Activated naive CD8-positive, alpha-beta T cell treated with anti-CD3 and anti-CD28 coated beads, Interleukin-2, amount 10 ng/mL, durations not matched to agents 7 days and 5 days (primary cell): ENCODE data around the gene RIPOR3. TPM values are rescaled to one million over a fixed set of nuclear protein-coding genes. Genes with fewer than 3 reads are reported as not detected.
"Not testable (repeated sequence)": the region's sequence is repeated elsewhere in the genome, so short reads cannot be mapped to it uniquely, and the experiment has no call there.

Experiments
- ATAC-seq: fragments of 150-1000 bp; cut with Tn5 transposase; one replicate; pipeline ENCODE4 v1.10.0; 2021; ENCODE audit warnings: low read depth, moderate library complexity
- POLR2A ChIA-PET: fragments of 350-600 bp; sonication (Branson Sonifier 250); formaldehyde crosslinking; loops from one replicate; lab custom pipeline; 2021; ENCODE audit warnings: antibody characterized with exemption; lab: Charles Lee
- DNase-seq: peaks from one replicate; pipeline ENCODE4 v3.0.0; 2021
- H3K27ac Mint-ChIP-seq: one replicate; pipeline ENCODE4 v1.8.0; 2022; ENCODE audit warnings: mild to moderate bottlenecking, mixed read lengths
- H3K27me3 Mint-ChIP-seq: one replicate; pipeline ENCODE4 v1.8.0; 2022; ENCODE audit warnings: mild to moderate bottlenecking, moderate library complexity, mixed read lengths
- H3K36me3 Mint-ChIP-seq: one replicate; pipeline ENCODE4 v1.8.0; 2021; ENCODE audit warnings: mild to moderate bottlenecking, mixed read lengths
- H3K4me1 Mint-ChIP-seq: one replicate; pipeline ENCODE4 v1.8.0; 2021; ENCODE audit warnings: mixed read lengths
- H3K4me3 Mint-ChIP-seq: one replicate; pipeline ENCODE4 v1.8.0; 2022; ENCODE audit warnings: mild to moderate bottlenecking, moderate library complexity, mixed read lengths
- H3K9me3 Mint-ChIP-seq: one replicate; pipeline ENCODE4 v1.8.0; 2021; ENCODE audit warnings: mixed read lengths
- total RNA-seq, 2 experiments: library from RNA; stranded (reverse); gene quantifications; one replicate each; pipeline ENCODE4 v1.2.3, GENCODE V29; 2021

The RIPOR3 gene
- total RNA-seq, 2 experiments from 2014 or later, result not detected

GRCh38 chr20:50704514-50704913, 13.2 kb upstream of the RIPOR3 start:
- H3K36me3 Mint-ChIP-seq, result no peaks in the 10 kb centered on the region
- POLR2A ChIA-PET, result no interaction called here
- H3K4me1 Mint-ChIP-seq, result peaks cover 2% of the 10 kb centered on the region

GRCh38 chr20:50703651-50704438, 12.5 kb upstream of the RIPOR3 start:
- not testable (repeated sequence) for H3K9me3 Mint-ChIP-seq, H3K36me3 Mint-ChIP-seq, ATAC-seq, DNase-seq, H3K4me3 Mint-ChIP-seq, H3K4me1 Mint-ChIP-seq, H3K27ac Mint-ChIP-seq
- POLR2A ChIA-PET, result interaction anchor here (0.6 kb wide), 1 partner anchor 21 kb away, joined by 3 read pairs; no protein-coding TSS in a partner anchor
- peaks cover 10% of the 10 kb centered on the region for H3K27me3 Mint-ChIP-seq

More at GRCh38 chr20:50704514-50704913, 13.2 kb upstream of the RIPOR3 start:
- ATAC-seq (no peak), DNase-seq (no peak)
- H3K9me3 Mint-ChIP-seq, result no peaks in the 10 kb centered on the region
- no peak overlapping the region for H3K27ac Mint-ChIP-seq
- peaks cover 10% of the 10 kb centered on the region for H3K27me3 Mint-ChIP-seq
- no peak overlapping the region for H3K4me3 Mint-ChIP-seq

- Mint-ChIP-seq H3K27ac (no peak overlapping the region), H3K4me3 (no peak overlapping the region), H3K36me3 (no peaks in the 10 kb centered on the region), H3K9me3 (no peaks in the 10 kb centered on the region), H3K27me3 (peaks cover 16% of the 10 kb centered on the region), H3K4me1 (peaks cover 2% of the 10 kb centered on the region)
- DNase-seq (no peak), ATAC-seq (no peak)
- POLR2A ChIA-PET, result no interaction called here
These were observed 10.0 kb upstream of the RIPOR3 start for GRCh38 chr20:50701041-50701963.

GRCh38 chr20:50699688-50700087, 8.3 kb upstream of the RIPOR3 start:
- Mint-ChIP-seq H3K4me3 (no peak overlapping the region), H3K36me3 (no peaks in the 10 kb centered on the region), H3K4me1 (no peaks in the 10 kb centered on the region), H3K27ac (no peak overlapping the region), H3K27me3 (peaks cover 19% of the 10 kb centered on the region), H3K9me3 (no peaks in the 10 kb centered on the region)
- ATAC-seq (no peak), DNase-seq (no peak)
- POLR2A ChIA-PET, result no interaction called here

GRCh38 chr20:50698255-50698654, 6.9 kb upstream of the RIPOR3 start:
- ATAC-seq, POLR2A ChIA-PET: not testable (repeated sequence)

GRCh38 chr20:50695135-50695872, 4.0 kb upstream of the RIPOR3 start:
- Mint-ChIP-seq H3K4me3 (no peak overlapping the region), H3K36me3 (no peaks in the 10 kb centered on the region), H3K4me1 (peaks cover 5% of the 10 kb centered on the region), H3K27ac (no peak overlapping the region), H3K27me3 (peaks cover 32% of the 10 kb centered on the region), H3K9me3 (no peaks in the 10 kb centered on the region)
- no peak for DNase-seq
- POLR2A ChIA-PET, result no interaction called here
- ATAC-seq, result no peak

More at GRCh38 chr20:50698255-50698654, 6.9 kb upstream of the RIPOR3 start:
- H3K27me3 Mint-ChIP-seq, result peaks cover 19% of the 10 kb centered on the region
- not testable (repeated sequence) for DNase-seq, H3K27ac Mint-ChIP-seq, H3K4me3 Mint-ChIP-seq, H3K9me3 Mint-ChIP-seq, H3K36me3 Mint-ChIP-seq, H3K4me1 Mint-ChIP-seq

- no peaks in the 10 kb centered on the region for H3K36me3 Mint-ChIP-seq
These were observed 3.2 kb upstream of the RIPOR3 start for GRCh38 chr20:50694379-50695134.

GRCh38 chr20:50693001-50693400, 1.7 kb upstream of the RIPOR3 start:
- H3K4me1 Mint-ChIP-seq, result peaks cover 5% of the 10 kb centered on the region
- H3K4me3 Mint-ChIP-seq, result no peak overlapping the region
- DNase-seq (no peak), ATAC-seq (no peak)
- peaks cover 51% of the 10 kb centered on the region for H3K27me3 Mint-ChIP-seq
- no peak overlapping the region for H3K27ac Mint-ChIP-seq
- POLR2A ChIA-PET, result no interaction called here
- no peaks in the 10 kb centered on the region for H3K36me3 Mint-ChIP-seq
- H3K9me3 Mint-ChIP-seq, result no peaks in the 10 kb centered on the region

More at GRCh38 chr20:50694379-50695134, 3.2 kb upstream of the RIPOR3 start:
- H3K27me3 Mint-ChIP-seq, result peaks cover 40% of the 10 kb centered on the region
- H3K4me1 Mint-ChIP-seq, result peaks cover 5% of the 10 kb centered on the region
- ATAC-seq (no peak), DNase-seq (no peak)
- no peak overlapping the region for H3K4me3 Mint-ChIP-seq
- H3K9me3 Mint-ChIP-seq, result no peaks in the 10 kb centered on the region
- POLR2A ChIA-PET, result no interaction called here
- H3K27ac Mint-ChIP-seq, result no peak overlapping the region

GRCh38 chr20:50692552-50692933, 1.2 kb upstream of the RIPOR3 start:
- no peak for DNase-seq
- no peaks in the 10 kb centered on the region for H3K36me3 Mint-ChIP-seq
- H3K4me1 Mint-ChIP-seq, result peaks cover 5% of the 10 kb centered on the region
- H3K9me3 Mint-ChIP-seq, result no peaks in the 10 kb centered on the region
- ATAC-seq, result no peak
- peaks cover 48% of the 10 kb centered on the region for H3K27me3 Mint-ChIP-seq
- H3K27ac Mint-ChIP-seq, result no peak overlapping the region
- no peak overlapping the region for H3K4me3 Mint-ChIP-seq
- POLR2A ChIA-PET, result no interaction called here

GRCh38 chr20:50691573-50692551, 520 bp upstream of the RIPOR3 start:
- H3K27me3 Mint-ChIP-seq, result peaks cover 53% of the 10 kb centered on the region
- no peaks in the 10 kb centered on the region for H3K36me3 Mint-ChIP-seq
- H3K4me1 Mint-ChIP-seq, result peaks cover 5% of the 10 kb centered on the region
- DNase-seq, result no peak
- H3K4me3 Mint-ChIP-seq, result no peak overlapping the region
- no peaks in the 10 kb centered on the region for H3K9me3 Mint-ChIP-seq
- H3K27ac Mint-ChIP-seq, result no peak overlapping the region
- POLR2A ChIA-PET, result no interaction called here
- ATAC-seq, result no peak

- Mint-ChIP-seq H3K36me3 (no peaks in the 10 kb centered on the region), H3K4me3 (no peak overlapping the region), H3K9me3 (no peaks in the 10 kb centered on the region), H3K27ac (no peak overlapping the region), H3K27me3 (peaks cover 52% of the 10 kb centered on the region), H3K4me1 (peaks cover 5% of the 10 kb centered on the region)
- POLR2A ChIA-PET, result no interaction called here
- no peak for ATAC-seq
- no peak for DNase-seq
These were observed 1.3 kb downstream of the RIPOR3 start for GRCh38 chr20:50689864-50690649.
